AML-193 (cell line): ENCODE data around the gene MAP6.

Experiments
- DNase-seq, 2 experiments: peaks; one replicate each; lab custom pipeline; 2025; lab: John Stamatoyannopoulos, UW

Gene MAP6

DNA sequence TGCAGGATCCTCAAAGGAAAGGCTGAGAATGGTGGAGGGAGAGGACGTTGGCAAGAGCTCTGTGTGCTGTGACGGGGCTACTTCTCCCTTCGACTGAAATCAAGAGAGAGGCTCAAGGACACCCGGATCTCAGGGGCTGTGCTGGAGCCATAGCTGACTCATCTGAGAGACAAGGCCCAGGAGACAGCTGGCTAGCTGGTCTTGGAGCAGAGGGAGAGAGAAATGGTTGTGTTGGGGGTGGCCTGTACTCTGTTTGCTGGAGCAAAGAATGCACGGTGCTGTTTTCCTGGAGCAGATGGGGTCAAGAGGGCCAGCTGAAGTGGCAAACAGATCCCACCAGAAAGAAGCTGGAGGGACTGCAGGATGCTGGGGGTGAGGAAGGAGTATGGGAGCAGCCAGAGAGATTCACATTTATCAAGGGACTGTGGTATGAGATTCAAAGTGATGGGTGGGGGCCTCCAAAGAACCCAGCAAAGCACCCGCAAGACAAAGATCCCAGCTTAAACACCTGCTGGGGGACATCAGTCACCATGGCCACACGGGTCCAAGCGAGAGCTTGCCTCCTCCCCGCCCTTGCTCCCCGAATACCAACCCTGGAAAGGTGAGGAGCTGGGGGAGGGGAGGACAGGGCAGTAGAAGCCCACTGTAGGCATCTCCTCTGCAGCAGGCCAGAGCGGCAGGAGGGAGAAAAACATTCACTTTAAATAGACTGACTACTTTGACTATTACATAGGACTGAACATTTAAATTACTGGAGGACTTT lies 40.8 kb downstream of the MAP6 start:
- DNase-seq, result no peak

DNA sequence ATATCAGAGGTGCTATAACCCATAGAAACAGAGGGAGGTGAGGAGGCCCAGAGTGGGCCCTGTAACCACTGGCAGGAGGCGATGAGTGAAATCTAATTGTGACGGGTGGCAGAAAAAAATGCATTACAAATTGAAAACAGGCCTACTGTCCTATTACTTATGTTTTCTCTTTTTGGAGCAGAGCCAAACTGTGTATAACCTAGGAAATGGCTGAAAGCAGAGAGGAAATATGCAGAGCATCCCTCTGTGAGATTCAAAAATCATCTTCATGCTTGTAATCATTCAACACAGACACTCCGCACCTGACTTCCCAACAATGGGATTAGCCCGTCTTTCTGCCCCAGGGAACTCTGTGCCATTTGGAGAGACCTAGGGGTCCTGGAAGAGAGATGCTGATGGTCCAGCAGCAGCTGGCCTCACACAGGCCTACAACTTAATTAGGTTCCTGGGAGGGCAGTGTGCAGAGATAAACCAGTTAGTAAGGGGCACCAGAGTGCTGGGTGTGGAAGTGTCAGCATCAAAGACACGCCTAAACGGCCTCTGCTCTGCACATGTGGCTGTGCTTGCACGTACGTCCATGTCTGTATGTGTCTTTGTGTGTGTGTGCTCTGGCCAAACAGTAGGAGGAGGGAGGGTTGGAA lies 41.8 kb downstream of the MAP6 start:
- DNase-seq, result no peak

DNA sequence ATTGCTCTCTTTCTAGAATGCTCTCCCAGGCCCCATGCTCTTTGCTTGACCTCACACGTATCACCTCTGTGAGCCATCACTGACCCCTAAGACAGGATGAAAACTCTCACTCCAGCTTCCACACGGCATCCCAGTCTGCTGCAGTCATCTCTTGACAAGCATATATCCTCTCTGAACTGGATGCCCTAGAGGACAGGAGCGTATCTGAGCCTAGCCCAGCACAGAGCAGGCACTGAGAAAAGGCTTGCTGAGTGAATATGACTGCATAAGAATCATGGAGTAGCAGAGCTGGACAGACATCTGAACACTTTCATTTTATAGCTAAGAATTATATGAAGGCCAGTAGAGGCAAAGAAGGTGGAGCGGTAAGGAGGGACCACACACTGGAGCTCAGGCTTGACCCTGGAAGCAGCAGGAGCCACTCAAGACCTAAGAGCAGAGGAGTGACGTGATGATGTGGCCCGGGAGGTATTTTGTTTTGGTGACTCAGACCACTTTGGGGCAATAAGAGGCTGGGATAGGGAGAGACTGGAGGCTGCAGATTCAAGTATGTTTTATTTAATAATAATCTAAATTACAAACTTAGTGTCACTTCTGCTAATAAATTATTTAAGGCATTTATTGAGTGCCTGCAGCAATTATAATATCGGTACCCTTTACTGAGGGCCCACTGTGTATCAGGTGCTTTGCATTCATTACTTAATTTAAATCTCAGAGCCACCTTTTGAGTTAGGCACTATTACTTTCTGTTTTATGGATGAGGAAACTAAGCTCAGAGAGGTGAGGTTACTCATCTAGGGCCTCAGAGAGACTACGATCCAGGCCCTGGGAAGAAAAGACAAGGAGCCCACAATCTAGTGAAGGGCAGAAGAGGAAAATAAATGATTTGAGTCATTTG lies 42.6 kb downstream of the MAP6 start:
- no peak for DNase-seq

GRCh38 chr11:75625021-75625420 lies 43.8 kb downstream of the MAP6 start:
- no peak for DNase-seq

DNA sequence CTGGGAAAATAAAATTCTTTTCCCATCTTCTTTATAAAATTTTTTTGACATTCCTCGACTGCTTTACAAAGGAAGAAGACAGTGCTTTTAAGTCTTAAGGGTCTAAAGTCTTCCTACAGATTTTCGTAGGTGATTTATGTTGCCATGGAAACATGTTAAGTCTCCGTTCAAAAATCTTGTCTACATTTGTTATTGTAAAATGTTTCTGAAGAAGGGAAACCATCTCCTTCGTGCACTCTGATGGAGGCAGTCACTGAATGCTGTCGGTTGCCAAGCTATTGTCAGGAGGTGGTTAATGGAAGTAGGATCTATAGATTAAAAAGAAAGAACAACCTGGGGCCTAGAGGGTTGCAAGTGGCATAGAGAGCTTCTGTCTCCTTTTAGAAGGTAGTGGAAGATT lies 52.6 kb downstream of the MAP6 start:
- no peak for DNase-seq

GRCh38 chr11:75615751-75616150 lies 53.1 kb downstream of the MAP6 start:
- DNase-seq, result no peak

GRCh38 chr11:75611823-75612222 lies 57.0 kb downstream of the MAP6 start:
- no peak for DNase-seq

GRCh38 chr11:75606099-75606498 lies 62.7 kb downstream of the MAP6 start:
- no peak for DNase-seq

DNA sequence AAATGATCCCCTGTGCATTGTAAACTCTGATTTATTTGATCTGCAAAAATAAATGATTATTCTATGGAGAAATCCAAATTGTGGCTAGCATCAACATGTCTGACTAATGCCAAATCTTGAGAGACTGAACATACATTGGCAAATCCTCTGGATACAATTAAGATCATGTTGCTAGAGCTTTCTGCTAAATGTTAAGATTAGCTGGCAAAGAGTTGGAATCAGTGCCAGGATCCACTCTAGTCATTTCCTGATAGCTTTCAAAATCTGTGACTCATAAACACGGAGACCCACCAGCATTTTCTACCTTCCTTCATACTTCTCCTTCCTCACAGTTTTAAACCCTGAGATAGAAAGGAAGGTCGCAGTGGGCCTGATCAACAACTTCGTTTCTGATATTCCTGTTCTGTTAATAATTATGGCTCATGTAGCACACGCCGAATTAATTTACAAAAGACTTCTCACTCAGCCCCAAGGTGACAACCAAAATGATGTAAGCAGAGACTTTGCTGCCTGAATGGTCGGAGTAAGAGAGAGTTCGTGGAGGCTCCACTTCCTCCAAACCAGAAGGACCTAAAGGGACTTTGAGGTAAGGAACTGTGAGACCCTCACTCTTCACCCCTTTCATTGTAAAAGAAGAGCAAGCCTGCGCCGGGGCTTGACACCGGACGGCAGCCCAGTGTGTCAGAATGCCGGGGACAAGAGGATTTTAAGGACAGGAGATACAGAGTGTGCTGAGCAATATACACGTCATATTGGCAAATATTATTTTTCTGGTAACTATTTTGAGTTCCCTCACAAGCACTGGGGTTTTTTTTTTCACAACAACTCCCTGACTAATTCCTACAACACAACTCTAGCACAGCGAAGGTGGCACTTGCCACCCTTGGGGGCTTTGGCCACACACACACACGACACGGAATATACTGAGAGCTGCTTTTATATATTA lies 64.8 kb downstream of the MAP6 start:
- no peak for DNase-seq

DNA sequence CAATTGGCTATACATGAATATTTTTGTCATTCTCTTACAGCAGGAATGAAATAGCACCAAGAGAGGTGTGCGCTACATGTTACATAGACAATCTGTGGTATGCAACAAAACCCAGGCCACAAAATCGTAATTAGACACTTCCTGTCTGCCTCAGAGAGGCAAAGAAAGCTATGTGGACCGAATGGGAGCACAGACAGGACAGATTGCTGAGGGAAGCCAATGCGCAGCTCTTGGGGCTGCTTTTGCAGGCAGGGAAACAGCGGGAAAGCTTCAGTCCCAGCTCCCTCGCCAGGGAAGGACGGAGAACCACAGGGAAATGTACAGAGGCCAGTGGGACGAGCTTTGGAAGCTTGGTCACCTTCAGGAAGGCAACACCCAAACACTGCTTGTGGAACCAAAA lies 65.9 kb downstream of the MAP6 start:
- no peak for DNase-seq

DNA sequence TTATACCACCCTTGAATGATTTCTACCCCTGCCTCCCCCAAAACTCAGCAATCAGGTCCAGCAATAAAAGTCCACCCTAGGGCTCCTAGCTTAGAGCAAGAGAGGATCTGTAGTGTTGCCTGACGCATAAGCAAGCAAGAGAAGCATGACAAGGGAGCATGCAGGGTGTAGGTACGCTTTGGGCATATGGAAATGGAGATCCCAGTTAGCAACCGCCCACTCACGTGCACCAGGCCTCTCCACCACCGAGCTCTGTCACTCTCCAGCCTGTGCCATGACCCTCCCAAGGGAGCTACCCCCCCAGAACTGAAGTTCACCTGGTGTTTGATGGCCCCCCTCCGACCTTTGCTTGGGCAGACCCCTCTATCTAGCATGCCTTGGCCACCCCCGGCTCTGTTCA lies 67.3 kb downstream of the MAP6 start:
- DNase-seq, result no peak

DNA sequence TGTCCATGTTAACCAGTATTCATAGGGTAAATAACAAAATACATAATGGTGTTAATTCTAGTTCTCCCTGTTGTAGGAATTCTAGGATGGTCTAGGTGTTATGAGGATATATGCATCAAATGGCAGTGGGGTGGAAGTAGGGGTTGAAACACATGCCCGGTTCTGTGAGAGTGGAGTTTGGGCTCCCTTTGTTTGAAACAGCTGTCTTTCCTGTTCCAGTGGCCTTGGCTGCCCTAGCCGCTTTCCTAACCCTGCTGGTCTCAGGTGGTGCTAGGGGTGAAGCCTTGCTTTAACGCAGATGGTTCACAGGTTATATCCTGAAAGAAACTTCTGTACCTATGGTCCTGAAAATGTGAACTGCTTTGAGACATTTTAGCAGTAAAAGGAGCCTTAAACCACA lies 68.5 kb downstream of the MAP6 start:
- no peak for DNase-seq

DNA sequence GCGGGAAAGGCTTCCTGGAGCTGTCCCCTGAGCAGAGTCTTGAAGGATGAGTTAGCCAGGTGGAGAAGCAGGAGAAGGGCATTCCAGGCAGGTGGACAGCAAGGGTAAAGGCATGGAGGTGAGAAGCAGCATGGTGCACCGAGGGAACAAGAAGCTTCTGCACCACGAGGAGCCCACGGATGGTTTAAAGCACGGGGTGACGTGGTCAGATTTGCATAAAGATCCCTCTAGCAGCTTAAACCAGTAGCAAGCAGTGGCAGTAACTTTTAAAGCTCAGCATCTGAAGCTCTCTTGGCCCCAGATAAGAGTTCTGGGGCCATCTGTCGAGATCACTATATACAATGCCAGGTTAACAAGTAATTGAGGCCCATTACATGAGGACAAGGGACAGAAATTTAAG lies 69.9 kb downstream of the MAP6 start:
- no peak for DNase-seq

GRCh38 chr11:75598264-75598663 lies 70.6 kb downstream of the MAP6 start:
- no peak for DNase-seq

- DNase-seq, result peak in 1 of 2 experiments; percentile 32
These were observed 71.2 kb downstream of the MAP6 start for GRCh38 chr11:75597636-75598035.

GRCh38 chr11:75596914-75597313 lies 71.9 kb downstream of the MAP6 start:
- no peak for DNase-seq

DNA sequence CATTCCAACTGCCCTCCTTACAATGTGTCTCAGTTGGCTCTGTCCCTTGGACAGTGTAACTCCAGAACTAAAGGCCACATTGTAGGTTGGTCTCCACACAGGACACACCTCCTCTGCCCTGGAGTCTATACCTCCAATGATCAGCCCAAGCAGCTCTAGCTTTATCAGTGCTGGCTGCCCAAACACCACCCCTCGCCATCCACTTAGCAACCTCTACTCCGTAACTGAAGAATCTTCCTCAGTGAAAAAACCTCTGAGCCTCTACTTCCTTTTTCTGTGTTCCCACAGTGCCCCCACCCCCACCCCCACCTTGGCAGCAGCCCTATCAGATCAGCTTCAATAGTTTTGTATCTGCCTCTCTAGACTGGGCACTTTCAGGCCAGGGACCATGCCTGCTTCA lies 73.4 kb downstream of the MAP6 start:
- no peak for DNase-seq

DNA sequence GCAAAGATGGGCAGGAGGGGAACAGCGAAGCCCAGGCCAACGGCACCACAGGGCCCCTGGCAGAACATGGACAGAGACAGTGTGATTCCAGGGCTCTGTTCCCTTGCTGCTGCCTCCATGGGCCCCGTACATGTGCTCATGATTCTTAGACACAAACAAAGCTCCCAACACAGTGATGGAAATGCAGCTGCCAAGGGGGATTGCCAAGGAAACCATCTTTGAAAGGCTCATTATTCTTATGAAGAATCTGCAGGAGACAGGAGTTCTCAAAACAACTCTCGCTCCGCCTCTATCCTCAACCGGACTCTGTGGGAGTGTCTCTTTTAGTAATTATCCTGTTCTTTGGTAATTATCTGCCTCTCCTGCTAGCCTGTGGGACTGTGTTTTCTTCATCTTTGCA lies 74.6 kb downstream of the MAP6 start:
- DNase-seq, result no peak

DNA sequence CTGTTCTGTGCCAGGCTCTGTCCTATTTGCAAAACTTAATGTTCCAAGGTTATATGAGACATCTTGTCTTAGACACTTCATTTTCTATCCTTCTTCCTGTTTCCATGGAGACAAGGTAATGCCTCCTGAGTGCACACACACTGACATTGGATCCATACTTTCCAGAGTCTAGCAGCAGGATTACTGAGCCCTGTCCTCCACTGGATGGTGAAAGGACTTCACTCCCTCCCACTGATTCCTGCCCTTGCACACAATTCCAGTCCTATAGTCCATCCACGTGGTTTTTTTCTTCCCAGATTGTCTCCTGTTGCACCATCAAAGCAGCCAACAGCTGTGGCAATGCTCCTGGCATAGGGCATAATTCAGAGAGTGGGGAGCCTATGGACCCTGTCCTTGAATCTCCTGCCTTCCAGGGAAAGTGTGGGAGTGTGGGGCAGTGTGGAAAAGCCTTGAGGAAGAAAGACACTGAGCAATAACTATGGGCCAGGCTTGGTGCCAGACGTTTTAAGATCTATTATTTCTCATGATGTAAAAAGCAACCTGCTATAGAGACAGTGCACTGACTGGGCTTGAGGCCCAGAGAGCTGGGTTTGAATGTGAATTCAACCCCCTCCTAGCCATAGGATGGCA lies 75.4 kb downstream of the MAP6 start:
- no peak for DNase-seq

- DNase-seq, result no peak
These were observed 76.1 kb downstream of the MAP6 start for GRCh38 chr11:75592715-75593114.

GRCh38 chr11:75591966-75592365 lies 76.9 kb downstream of the MAP6 start:
- no peak for DNase-seq
